Sigmoid colon (tissue), 4 donors: ENCODE data around the gene UBALD2.

ENCODE experiments used
- EP300 ChIP-seq, 4 donors: sonication (generic); formaldehyde crosslinking; IDR thresholded peaks; one replicate each; pipeline ENCODE4 v1.6.1; 2017; ENCODE audit warnings: antibody characterized with exemption in 4 of 4
- TF ChIP-seq, protein P1 (sequence below), 4 experiments: fragments of 450-650 bp in 3 of 4; fragments of 200-600 bp in 1 of 4; IDR thresholded peaks; one replicate each; pipeline ENCODE4 v1.5.1; 2016 to 2019; ENCODE audit warnings: antibody characterized with exemption in 4 of 4, mild to moderate bottlenecking in 3 of 4, moderate library complexity in 2 of 4

DNA sequence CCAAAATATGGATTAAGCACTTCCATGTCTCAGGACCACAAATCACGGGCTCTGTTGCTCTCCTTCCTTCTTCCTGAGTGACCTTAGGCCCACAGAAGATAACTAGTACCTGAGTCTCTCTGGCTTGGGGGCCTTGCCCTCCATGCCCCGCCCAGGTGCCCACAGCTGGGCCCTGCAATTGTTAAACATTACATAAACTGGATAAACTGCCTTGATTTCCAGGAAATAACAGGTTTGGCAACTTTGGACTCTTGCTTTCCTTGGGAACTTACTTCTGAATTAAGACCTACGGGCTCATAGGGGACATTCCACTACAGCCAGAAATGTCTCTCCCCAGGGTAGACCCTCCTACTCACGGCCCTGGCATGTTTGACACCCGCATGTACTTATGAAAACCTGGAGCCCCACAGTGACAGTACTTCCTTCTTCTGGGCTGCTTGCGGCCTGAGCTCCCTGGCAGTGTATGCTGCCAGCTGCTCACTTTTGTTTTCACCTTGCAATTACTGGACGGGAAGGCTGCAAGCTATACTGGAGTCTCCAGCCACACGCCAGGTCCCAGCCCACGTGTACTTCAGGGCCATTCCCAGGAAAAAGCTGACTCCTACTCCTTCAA is 2.3 kb upstream of the UBALD2 start:
- no peak for TF ChIP-seq EP300 (IDR thresholded peaks at IDR 0.05)
- TF ChIP-seq, protein P1, sequence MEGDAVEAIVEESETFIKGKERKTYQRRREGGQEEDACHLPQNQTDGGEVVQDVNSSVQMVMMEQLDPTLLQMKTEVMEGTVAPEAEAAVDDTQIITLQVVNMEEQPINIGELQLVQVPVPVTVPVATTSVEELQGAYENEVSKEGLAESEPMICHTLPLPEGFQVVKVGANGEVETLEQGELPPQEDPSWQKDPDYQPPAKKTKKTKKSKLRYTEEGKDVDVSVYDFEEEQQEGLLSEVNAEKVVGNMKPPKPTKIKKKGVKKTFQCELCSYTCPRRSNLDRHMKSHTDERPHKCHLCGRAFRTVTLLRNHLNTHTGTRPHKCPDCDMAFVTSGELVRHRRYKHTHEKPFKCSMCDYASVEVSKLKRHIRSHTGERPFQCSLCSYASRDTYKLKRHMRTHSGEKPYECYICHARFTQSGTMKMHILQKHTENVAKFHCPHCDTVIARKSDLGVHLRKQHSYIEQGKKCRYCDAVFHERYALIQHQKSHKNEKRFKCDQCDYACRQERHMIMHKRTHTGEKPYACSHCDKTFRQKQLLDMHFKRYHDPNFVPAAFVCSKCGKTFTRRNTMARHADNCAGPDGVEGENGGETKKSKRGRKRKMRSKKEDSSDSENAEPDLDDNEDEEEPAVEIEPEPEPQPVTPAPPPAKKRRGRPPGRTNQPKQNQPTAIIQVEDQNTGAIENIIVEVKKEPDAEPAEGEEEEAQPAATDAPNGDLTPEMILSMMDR (IDR thresholded peaks at IDR 0.05) = no peak
